Liver (tissue), 3 donors: Measurements from ENCODE around the gene AP3B1.
A peak's percentile ranks its signal among the peaks of the same experiment; 100 is the strongest.

ENCODE experiments used
- ATF3 ChIP-seq: IDR thresholded peaks from 2 replicates; pipeline ENCODE4 v1.6.1; 2016; ENCODE audit warnings: antibody characterized with exemption
- CTCF ChIP-seq: fragments of 150-350 bp; IDR thresholded peaks from 2 replicates; pipeline ENCODE4 v1.5.1; 2017; ENCODE audit warnings: improper control_type of control experiment, low read depth, low read length; ENCODE audit not compliant: missing input control
- FOXA1 ChIP-seq: IDR thresholded peaks from 2 replicates; pipeline ENCODE4 v1.6.1; 2016; ENCODE audit warnings: antibody characterized with exemption
- GABPA ChIP-seq, 2 donors: IDR thresholded peaks in 1 of 2; conservative IDR thresholded peaks in 1 of 2; 2 replicates each; pipeline ENCODE4 v1.6.1; 2016; ENCODE audit warnings: antibody characterized with exemption in 2 of 2, mild to moderate bottlenecking in 1 of 2, moderate library complexity in 1 of 2
- HNF4A ChIP-seq, 2 donors: conservative IDR thresholded peaks; 2 replicates each; pipeline ENCODE4 v1.6.1; 2016; ENCODE audit warnings: antibody characterized with exemption in 2 of 2, mild to moderate bottlenecking in 2 of 2
- JUND ChIP-seq, 2 donors: IDR thresholded peaks; 2 replicates each; pipeline ENCODE4 v1.6.1; 2016; ENCODE audit warnings: antibody characterized with exemption in 2 of 2
- RAD21 ChIP-seq, 2 donors: IDR thresholded peaks; 2 replicates each; pipeline ENCODE4 v1.6.1; 2016; ENCODE audit warnings: antibody characterized with exemption in 2 of 2, mild to moderate bottlenecking in 2 of 2
- REST ChIP-seq: IDR thresholded peaks from 2 replicates; pipeline ENCODE4 v1.6.1; 2016; ENCODE audit warnings: antibody characterized with exemption, mild to moderate bottlenecking
- RXRA ChIP-seq, 2 donors: IDR thresholded peaks; 2 replicates each; pipeline ENCODE4 v1.6.1; 2017 to 2018; ENCODE audit warnings: antibody characterized with exemption in 2 of 2, mild to moderate bottlenecking in 1 of 2
- SP1 ChIP-seq: IDR thresholded peaks from 2 replicates; pipeline ENCODE4 v1.6.1; 2018; ENCODE audit warnings: antibody characterized with exemption, mild to moderate bottlenecking
- TAF1 ChIP-seq: conservative IDR thresholded peaks from 2 replicates; pipeline ENCODE4 v1.6.1; 2016; ENCODE audit warnings: antibody characterized with exemption, mild to moderate bottlenecking
- YY1 ChIP-seq: IDR thresholded peaks from 2 replicates; pipeline ENCODE4 v1.6.1; 2016; ENCODE audit warnings: antibody characterized with exemption, mild to moderate bottlenecking
- TF ChIP-seq, protein P1 (sequence below): IDR thresholded peaks from 2 replicates; pipeline ENCODE4 v1.6.1; 2016; ENCODE audit warnings: antibody characterized with exemption
- donor health status: healthy.
- donor health status: healthy.

DNA sequence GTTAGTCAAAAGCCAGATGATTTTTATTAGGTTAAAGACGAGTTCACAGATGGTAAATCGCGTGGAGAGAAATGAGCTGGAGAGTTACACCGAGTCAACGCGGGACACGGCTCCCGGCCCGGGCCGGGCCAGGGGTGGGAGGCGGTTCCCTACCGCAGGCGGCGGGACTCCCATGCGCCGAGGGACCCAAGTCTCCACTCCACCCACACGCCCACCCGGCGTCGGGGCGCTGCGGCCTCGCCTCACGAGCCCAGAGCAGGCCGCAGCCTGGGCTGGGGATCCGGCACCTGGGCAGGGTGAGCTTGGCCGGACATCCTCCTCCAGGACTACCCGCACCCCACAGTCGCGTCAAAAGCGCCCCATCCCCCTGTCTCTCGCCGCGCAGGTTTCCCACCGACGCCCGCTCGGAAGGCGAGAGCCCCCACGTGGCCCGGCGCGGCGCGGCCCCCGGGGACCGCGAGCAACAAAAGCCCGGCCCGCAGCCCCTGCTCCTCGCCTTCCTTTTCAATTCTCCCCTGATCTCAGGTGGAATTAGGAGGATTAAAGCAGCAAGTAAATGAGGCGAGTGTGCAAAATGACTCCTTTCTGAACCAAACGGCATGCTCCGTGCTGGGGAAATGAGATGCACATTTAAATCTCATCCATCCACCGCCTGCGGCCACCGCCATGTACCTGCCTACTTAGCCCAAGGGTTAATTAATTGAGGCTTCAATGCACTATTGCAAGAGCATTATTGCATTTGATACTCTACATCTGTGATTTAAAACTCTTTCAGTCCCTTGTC is 321.8 kb downstream of the AP3B1 start:
- TF ChIP-seq CTCF, result no peak
- no peak for TF ChIP-seq REST
- TF ChIP-seq FOXA1, result no peak
- TF ChIP-seq HNF4A (conservative IDR thresholded peaks at IDR 0.05), result no peak
- TF ChIP-seq SP1, result no peak
- TF ChIP-seq RXRA (IDR thresholded peaks at IDR 0.05), result no peak
- TF ChIP-seq ATF3, result no peak
- TF ChIP-seq JUND (IDR thresholded peaks at IDR 0.05), result no peak
- TF ChIP-seq, protein P1, sequence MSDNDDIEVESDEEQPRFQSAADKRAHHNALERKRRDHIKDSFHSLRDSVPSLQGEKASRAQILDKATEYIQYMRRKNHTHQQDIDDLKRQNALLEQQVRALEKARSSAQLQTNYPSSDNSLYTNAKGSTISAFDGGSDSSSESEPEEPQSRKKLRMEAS, result no peak
- no peak for TF ChIP-seq TAF1
- no peak for TF ChIP-seq GABPA (IDR thresholded peaks at IDR 0.05 in 1 of 2, conservative IDR thresholded peaks at IDR 0.05 in 1 of 2)
- TF ChIP-seq YY1, result no peak
- TF ChIP-seq RAD21 (IDR thresholded peaks at IDR 0.05), result peak in 1 of 2 donors; percentile 2
